ENCODE results near the gene RGMB. TPM values are rescaled to one million over a fixed set of nuclear protein-coding genes. Genes with fewer than 3 reads are reported as not detected.
"Not testable (repeated sequence)": the region's sequence is repeated elsewhere in the genome, so short reads cannot be mapped to it uniquely, and the experiment has no call there.

RGMB gene
- total RNA-seq, 1 donor, result 70.9 TPM

DNA sequence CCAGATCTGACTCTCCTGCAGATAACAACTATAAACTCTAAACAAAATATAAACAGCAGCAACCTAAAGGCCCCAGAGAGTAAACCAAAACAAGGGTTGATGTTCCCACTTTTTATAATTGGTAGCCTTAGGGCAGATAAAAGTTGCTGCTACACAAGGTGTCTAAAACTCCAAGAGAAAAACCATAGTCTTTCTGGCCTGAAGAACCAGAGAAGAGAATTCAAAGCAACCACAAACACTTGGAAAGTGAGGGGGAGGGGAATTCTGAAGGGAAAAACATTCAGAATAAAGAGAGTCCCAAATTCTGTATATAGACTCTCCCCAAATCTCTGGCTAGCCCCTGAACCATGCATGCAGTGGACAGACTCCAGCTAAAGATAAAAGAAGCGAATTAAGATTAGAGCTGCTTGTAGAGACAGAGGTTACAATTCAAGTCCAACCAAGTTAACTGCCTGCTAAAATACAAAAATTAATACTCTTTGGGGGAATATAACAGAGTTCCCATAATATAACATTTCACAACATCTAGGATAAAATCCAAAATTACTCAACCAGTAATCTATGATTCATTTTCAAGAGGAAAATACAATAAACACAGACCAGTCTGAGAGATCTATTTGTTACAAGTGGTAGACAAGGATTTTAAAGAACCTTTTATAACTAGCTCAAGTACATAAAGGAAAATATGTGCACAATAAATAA lies 37.5 kb upstream of the RGMB start:
- no peak overlapping the region for H3K4me3 ChIP-seq (ENCODE audit: insufficient read depth, low read length)
- no peaks in the 10 kb centered on the region for H3K36me3 ChIP-seq (ENCODE audit: insufficient read depth, low read length)
- peaks cover 10% of the 10 kb centered on the region for H3K4me1 ChIP-seq (ENCODE audit: insufficient read depth, low read length)
- no peaks in the 10 kb centered on the region for H3K79me2 ChIP-seq (ENCODE audit: insufficient read depth, low read length)
- H4K20me1 ChIP-seq (ENCODE audit: insufficient read depth, low read length), result no peaks in the 10 kb centered on the region
- no peaks in the 10 kb centered on the region for H3K27me3 ChIP-seq (ENCODE audit: insufficient read depth, low read length)
- peak; percentile 81 for DNase-seq (ENCODE audit: insufficient read length, low spot score, missing footprints)
- TF ChIP-seq, protein P1, sequence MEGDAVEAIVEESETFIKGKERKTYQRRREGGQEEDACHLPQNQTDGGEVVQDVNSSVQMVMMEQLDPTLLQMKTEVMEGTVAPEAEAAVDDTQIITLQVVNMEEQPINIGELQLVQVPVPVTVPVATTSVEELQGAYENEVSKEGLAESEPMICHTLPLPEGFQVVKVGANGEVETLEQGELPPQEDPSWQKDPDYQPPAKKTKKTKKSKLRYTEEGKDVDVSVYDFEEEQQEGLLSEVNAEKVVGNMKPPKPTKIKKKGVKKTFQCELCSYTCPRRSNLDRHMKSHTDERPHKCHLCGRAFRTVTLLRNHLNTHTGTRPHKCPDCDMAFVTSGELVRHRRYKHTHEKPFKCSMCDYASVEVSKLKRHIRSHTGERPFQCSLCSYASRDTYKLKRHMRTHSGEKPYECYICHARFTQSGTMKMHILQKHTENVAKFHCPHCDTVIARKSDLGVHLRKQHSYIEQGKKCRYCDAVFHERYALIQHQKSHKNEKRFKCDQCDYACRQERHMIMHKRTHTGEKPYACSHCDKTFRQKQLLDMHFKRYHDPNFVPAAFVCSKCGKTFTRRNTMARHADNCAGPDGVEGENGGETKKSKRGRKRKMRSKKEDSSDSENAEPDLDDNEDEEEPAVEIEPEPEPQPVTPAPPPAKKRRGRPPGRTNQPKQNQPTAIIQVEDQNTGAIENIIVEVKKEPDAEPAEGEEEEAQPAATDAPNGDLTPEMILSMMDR (IDR thresholded peaks at IDR 0.05; ENCODE audit: extremely low read depth, low read depth, low read length), result no peak
- peak overlapping the region; percentile 27 for H3K27ac ChIP-seq (ENCODE audit: low read depth, low read length)
- no peak overlapping the region for H2AFZ ChIP-seq (ENCODE audit: low read length)
- H3K4me2 ChIP-seq (ENCODE audit: insufficient read depth, low read length), result peak overlapping the region; percentile 45
- no peaks in the 10 kb centered on the region for H3K9me3 ChIP-seq (ENCODE audit: low read depth, low read length)

DNA sequence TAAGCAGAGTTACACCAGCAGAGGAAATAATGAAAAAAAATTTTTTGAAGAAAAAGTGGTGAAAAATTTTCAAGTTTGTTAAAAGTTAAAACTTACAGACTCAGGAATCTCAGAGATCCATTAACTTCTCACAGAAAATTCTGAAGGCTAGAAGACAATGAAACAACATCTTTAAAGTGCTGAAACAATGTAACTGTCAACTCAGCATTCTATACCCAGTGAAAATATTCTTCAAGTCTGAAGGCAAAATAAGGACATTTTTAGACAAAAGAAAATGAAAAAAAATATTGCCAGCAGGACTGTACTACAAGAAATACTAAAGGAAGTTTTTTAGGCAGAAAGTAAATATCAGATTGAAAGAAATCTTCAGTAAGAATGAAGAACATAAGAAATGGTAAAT lies 36.7 kb upstream of the RGMB start:
- H3K27ac ChIP-seq (ENCODE audit: low read depth, low read length), result no peak overlapping the region
- TF ChIP-seq, protein P1 (IDR thresholded peaks at IDR 0.05; ENCODE audit: extremely low read depth, low read depth, low read length), result no peak
- no peak for DNase-seq (ENCODE audit: insufficient read length, low spot score, missing footprints)
- no peak overlapping the region for H3K4me2 ChIP-seq (ENCODE audit: insufficient read depth, low read length)
- H3K4me1 ChIP-seq (ENCODE audit: insufficient read depth, low read length), result peaks cover 11% of the 10 kb centered on the region
- H3K36me3 ChIP-seq (ENCODE audit: insufficient read depth, low read length), result no peaks in the 10 kb centered on the region
- no peaks in the 10 kb centered on the region for H3K9me3 ChIP-seq (ENCODE audit: low read depth, low read length)
- H4K20me1 ChIP-seq (ENCODE audit: insufficient read depth, low read length), result no peaks in the 10 kb centered on the region
- H3K4me3 ChIP-seq (ENCODE audit: insufficient read depth, low read length), result no peak overlapping the region
- H3K79me2 ChIP-seq (ENCODE audit: insufficient read depth, low read length), result no peaks in the 10 kb centered on the region
- H2AFZ ChIP-seq (ENCODE audit: low read length), result no peak overlapping the region
- H3K27me3 ChIP-seq (ENCODE audit: insufficient read depth, low read length), result no peaks in the 10 kb centered on the region

DNA sequence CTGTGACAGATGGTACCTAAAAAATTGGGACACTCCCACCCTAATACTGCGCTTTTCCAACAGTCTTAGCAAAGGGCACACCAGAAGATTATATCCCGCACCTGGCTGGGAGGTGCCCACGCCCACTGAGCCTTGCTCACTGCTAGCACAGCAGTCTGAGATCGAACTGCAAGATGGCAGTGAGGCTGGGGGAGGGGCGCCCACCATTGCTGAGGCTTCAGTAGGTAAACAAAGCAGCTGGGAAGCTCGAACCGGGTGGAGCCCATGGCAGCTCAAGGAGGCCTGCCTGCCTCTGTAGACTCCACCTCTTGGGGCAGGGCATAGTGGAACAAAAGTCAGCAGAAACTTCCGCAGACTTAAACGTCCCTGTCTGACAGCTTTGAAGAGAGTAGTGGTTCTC lies 36.0 kb upstream of the RGMB start:
- not testable (repeated sequence) for H3K36me3 ChIP-seq (ENCODE audit: insufficient read depth, low read length); H4K20me1 ChIP-seq (ENCODE audit: insufficient read depth, low read length); H3K4me2 ChIP-seq (ENCODE audit: insufficient read depth, low read length); H2AFZ ChIP-seq (ENCODE audit: low read length); H3K9me3 ChIP-seq (ENCODE audit: low read depth, low read length); H3K79me2 ChIP-seq (ENCODE audit: insufficient read depth, low read length); H3K4me3 ChIP-seq (ENCODE audit: insufficient read depth, low read length); H3K27ac ChIP-seq (ENCODE audit: low read depth, low read length); DNase-seq (ENCODE audit: insufficient read length, low spot score, missing footprints); H3K27me3 ChIP-seq (ENCODE audit: insufficient read depth, low read length)
- peaks cover 11% of the 10 kb centered on the region for H3K4me1 ChIP-seq (ENCODE audit: insufficient read depth, low read length)

DNA sequence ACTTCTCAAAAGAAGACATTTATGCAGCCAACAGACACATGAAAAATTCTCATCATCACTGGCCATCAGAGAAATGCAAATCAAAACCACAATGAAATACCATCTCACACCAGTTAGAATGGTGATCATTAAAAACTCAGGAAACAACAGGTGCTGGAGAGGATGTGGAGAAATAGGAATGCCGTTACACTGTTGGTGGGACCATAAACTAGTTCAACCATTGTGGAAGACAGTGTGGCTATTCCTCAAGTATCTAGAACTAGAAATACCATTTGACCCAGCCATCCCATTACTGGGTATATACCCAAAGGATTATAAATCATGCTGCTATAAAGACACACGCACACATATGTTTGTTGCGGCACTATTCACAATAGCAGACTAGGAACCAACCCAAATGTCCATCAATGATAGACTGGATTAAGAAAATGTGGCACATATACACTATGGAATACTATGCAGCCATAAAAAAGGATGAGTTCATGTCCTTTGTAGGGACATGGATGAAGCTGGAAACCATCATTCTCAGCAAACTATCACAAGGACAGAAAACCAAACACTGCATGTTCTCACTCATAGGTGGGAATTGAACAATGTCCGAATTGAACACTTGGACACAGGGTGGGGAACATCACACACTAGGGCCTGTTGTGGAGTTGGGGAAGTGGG lies 34.8 kb upstream of the RGMB start:
- not testable (repeated sequence) for H3K27me3 ChIP-seq (ENCODE audit: insufficient read depth, low read length); H3K27ac ChIP-seq (ENCODE audit: low read depth, low read length); H2AFZ ChIP-seq (ENCODE audit: low read length); DNase-seq (ENCODE audit: insufficient read length, low spot score, missing footprints); H3K4me2 ChIP-seq (ENCODE audit: insufficient read depth, low read length); H3K79me2 ChIP-seq (ENCODE audit: insufficient read depth, low read length); H4K20me1 ChIP-seq (ENCODE audit: insufficient read depth, low read length); H3K4me3 ChIP-seq (ENCODE audit: insufficient read depth, low read length); H3K36me3 ChIP-seq (ENCODE audit: insufficient read depth, low read length); H3K9me3 ChIP-seq (ENCODE audit: low read depth, low read length)
- H3K4me1 ChIP-seq (ENCODE audit: insufficient read depth, low read length), result peaks cover 11% of the 10 kb centered on the region

DNA sequence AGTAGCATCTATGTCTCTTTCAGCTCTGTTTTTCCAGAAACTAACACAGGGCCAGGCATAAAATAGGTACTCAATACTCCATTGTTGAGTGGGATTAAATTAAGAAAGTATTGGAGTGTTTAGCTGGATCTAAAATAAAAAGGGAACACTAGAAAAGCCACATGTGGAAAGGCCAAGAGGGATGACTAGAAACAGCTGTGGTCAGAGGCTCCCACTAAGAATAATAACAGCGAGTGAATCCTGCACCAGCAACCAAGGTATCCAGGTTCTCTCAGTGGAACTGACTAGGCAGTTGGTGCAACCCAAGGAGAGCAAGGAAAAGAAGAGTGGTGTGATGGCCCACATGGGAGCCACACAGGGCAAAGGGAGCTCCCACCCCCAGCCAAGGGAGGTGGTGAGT lies 31.5 kb upstream of the RGMB start:
- DNase-seq (ENCODE audit: insufficient read length, low spot score, missing footprints), result no peak
- H3K4me2 ChIP-seq (ENCODE audit: insufficient read depth, low read length), result no peak overlapping the region

More for the DNA sequence above, 31.5 kb upstream of the RGMB start:
- Histone ChIP-seq H3K9me3 (ENCODE audit: low read depth, low read length) (no peaks in the 10 kb centered on the region), H4K20me1 (ENCODE audit: insufficient read depth, low read length) (no peaks in the 10 kb centered on the region), H3K4me1 (ENCODE audit: insufficient read depth, low read length) (peaks cover 6% of the 10 kb centered on the region), H3K4me3 (ENCODE audit: insufficient read depth, low read length) (no peak overlapping the region), H2AFZ (ENCODE audit: low read length) (no peak overlapping the region), H3K27ac (ENCODE audit: low read depth, low read length) (no peak overlapping the region), H3K79me2 (ENCODE audit: insufficient read depth, low read length) (no peaks in the 10 kb centered on the region), H3K27me3 (ENCODE audit: insufficient read depth, low read length) (no peaks in the 10 kb centered on the region), H3K36me3 (ENCODE audit: insufficient read depth, low read length) (no peaks in the 10 kb centered on the region)
- TF ChIP-seq, protein P1 (IDR thresholded peaks at IDR 0.05; ENCODE audit: extremely low read depth, low read depth, low read length), result no peak

Measured in osteoblast (primary cell).